SK-N-MC (cell line): Measurements from ENCODE around the gene OR6C70.

Source experiments
- EZH2 ChIP-seq: fragments of 200-600 bp; sonication (generic); IDR thresholded peaks from one replicate; pipeline ENCODE4 v1.6.1; 2017; ENCODE audit warnings: antibody characterized with exemption
- FOXP2 ChIP-seq: optimal IDR thresholded peaks from 2 replicates; pipeline ENCODE3; 2011; ENCODE audit warnings: mild to moderate bottlenecking, moderate library complexity; ENCODE audit not compliant: insufficient read depth; ENCODE audit errors: extremely low read length, control extremely low read depth
- POLR2AphosphoS5 ChIP-seq: IDR thresholded peaks from 2 replicates; pipeline ENCODE4 v1.6.1; 2012; ENCODE audit warnings: mild to moderate bottlenecking, low read depth, low read length, borderline replicate concordance

DNA sequence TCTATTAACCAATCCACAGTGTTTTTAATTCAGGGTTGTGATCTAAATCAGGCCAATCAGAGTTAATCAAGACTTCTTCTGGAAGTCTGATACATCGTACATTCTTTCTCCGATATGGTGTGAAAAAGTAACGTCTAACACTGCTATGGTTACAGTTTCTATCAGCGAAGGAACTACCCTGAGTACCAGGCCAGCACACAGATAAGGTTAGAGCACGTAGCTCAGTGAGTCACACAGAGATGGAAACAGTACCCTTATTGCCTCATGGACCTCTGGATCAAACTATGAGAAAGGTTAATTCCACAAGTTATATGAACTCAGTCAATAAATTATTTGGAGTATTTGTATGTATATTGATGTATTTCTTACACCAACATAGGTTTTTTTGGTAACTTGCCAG is 25.6 kb upstream of the OR6C70 start:
- no peak for TF ChIP-seq POLR2AphosphoS5
- TF ChIP-seq EZH2: no peak
- TF ChIP-seq FOXP2: no peak
